A549 (cell line): ENCODE data around the gene FKBP1A. TPM values are rescaled to one million over a fixed set of nuclear protein-coding genes. Genes with fewer than 3 reads are reported as not detected.

ENCODE experiments used
- ATAC-seq, 2 experiments: fragments of 200-7000 bp in 1 of 2; fragments of >200 bp in 1 of 2; cut with Nextera tagmentation in 1 of 2; cut with Tn5 transposase in 1 of 2; 3 replicates each; pipeline versions ENCODE4 v1.8.0 to v1.9.1; 2018 to 2020; ENCODE audit warnings: mild to moderate bottlenecking in 1 of 2, moderate library complexity in 1 of 2
- CTCF ChIA-PET: fragments of 300-600 bp; sonication (Branson Sonifier 250); formaldehyde crosslinking; extraction: SDS; loops from one replicate; lab custom pipeline; 2021; ENCODE audit warnings: antibody characterized with exemption, inconsistent platforms; lab: Yijun Ruan, JAX
- POLR2A ChIA-PET: fragments of 350-600 bp; formaldehyde crosslinking; extraction: SDS; loops from one replicate; lab custom pipeline; 2021; ENCODE audit warnings: antibody characterized with exemption, inconsistent platforms; lab: Yijun Ruan, JAX
- DNase-seq, 2 experiments: peaks; one replicate each; pipeline versions ENCODE4 v3.0.0 to v3.0.0-alpha.2; 2011 to 2016; ENCODE audit warnings: low read depth in 1 of 2, low spot score in 1 of 2
- FAIRE-seq: peaks from 2 replicates; lab custom pipeline; 2011; peaks lifted over from hg19 to GRCh38; lab: Jason Lieb, UNC
- H3K27ac ChIP-seq, 2 experiments: fragments of >200 bp; sonication (Bioruptor Twin); formaldehyde crosslinking; 3 replicates each; pipeline ENCODE4 v1.5.1; 2016 to 2017
- H3K4me1 ChIP-seq: fragments of >200 bp; sonication (Bioruptor Twin); formaldehyde crosslinking; 3 replicates; pipeline ENCODE4 v1.6.1; 2016
- H3K4me2 ChIP-seq: fragments of >200 bp; sonication (Bioruptor Twin); formaldehyde crosslinking; 3 replicates; pipeline ENCODE4 v1.6.1; 2016
- H3K4me3 ChIP-seq: fragments of >200 bp; sonication (Bioruptor Twin); formaldehyde crosslinking; 3 replicates; pipeline ENCODE4 v1.5.1; 2016
- H3K9me3 ChIP-seq: fragments of >200 bp; sonication (Bioruptor Twin); formaldehyde crosslinking; 3 replicates; pipeline ENCODE4 v1.6.1; 2016
- BCL3 ChIP-seq: fragments of >200 bp; sonication (Bioruptor Twin); formaldehyde crosslinking; IDR thresholded peaks from 3 replicates; pipeline ENCODE4 v1.6.1; 2016
- CBX2 ChIP-seq: fragments of 200-600 bp; sonication (generic); IDR thresholded peaks from 2 replicates; pipeline ENCODE4 v1.6.1; 2016; ENCODE audit warnings: low read depth, mild to moderate bottlenecking, borderline replicate concordance
- CEBPB ChIP-seq, 2 experiments: fragments of >200 bp in 1 of 2; sonication (Bioruptor Twin) in 1 of 2; formaldehyde crosslinking in 1 of 2; IDR thresholded peaks; 2 replicates each; pipeline ENCODE4 v1.6.1; 2012 to 2016
- CHD2 ChIP-seq: fragments of 150-350 bp; IDR thresholded peaks from 2 replicates; pipeline ENCODE4 v1.6.1; 2014; ENCODE audit warnings: low read length; ENCODE audit not compliant: partially characterized antibody
- FOSB ChIP-seq: fragments of 250-450 bp; sonication (Bioruptor Pico); IDR thresholded peaks from 2 replicates; pipeline ENCODE4 v1.5.0; 2020; ENCODE audit warnings: mild to moderate bottlenecking, moderate library complexity
- HDAC2 ChIP-seq: fragments of 200-600 bp; sonication (generic); IDR thresholded peaks from 2 replicates; pipeline ENCODE4 v1.6.1; 2016
- HOXA7 ChIP-seq: fragments of 250-450 bp; sonication (Bioruptor Pico); IDR thresholded peaks from 2 replicates; pipeline ENCODE4 v1.5.0; 2020; ENCODE audit warnings: mild to moderate bottlenecking, moderate library complexity
- HOXB13 ChIP-seq: fragments of 250-450 bp; sonication (Bioruptor Pico); IDR thresholded peaks from 2 replicates; pipeline ENCODE4 v1.5.0; 2020; ENCODE audit warnings: low read depth, mild to moderate bottlenecking, moderate library complexity
- JUNB ChIP-seq: fragments of >200 bp; sonication (Bioruptor Twin); formaldehyde crosslinking; IDR thresholded peaks from 2 replicates; pipeline ENCODE4 v1.6.1; 2016
- KDM5A ChIP-seq: fragments of 200-600 bp; sonication (generic); IDR thresholded peaks from 2 replicates; pipeline ENCODE4 v1.6.1; 2016; ENCODE audit warnings: antibody characterized with exemption, mild to moderate bottlenecking
- MAFK ChIP-seq: fragments of 450-650 bp; IDR thresholded peaks from 2 replicates; pipeline ENCODE4 v1.6.1; 2014; ENCODE audit not compliant: partially characterized antibody
- MYC ChIP-seq: IDR thresholded peaks from 2 replicates; pipeline ENCODE4 v1.6.1; 2012; ENCODE audit warnings: mild to moderate bottlenecking, inconsistent platforms, low read length, improper control_type of control experiment, borderline replicate concordance
- NFE2L2 ChIP-seq: fragments of 150-350 bp; conservative IDR thresholded peaks from 2 replicates; pipeline ENCODE4 v1.6.1; 2014; ENCODE audit warnings: low read length
- NR3C1 ChIP-seq: fragments of >200 bp; sonication (Bioruptor Twin); formaldehyde crosslinking; IDR thresholded peaks from 3 replicates; pipeline ENCODE4 v1.6.1; 2017
- POLR2A ChIP-seq: IDR thresholded peaks from 2 replicates; pipeline ENCODE4 v1.6.1; 2012; ENCODE audit warnings: mild to moderate bottlenecking, low read length
- POLR2AphosphoS2 ChIP-seq: conservative IDR thresholded peaks from 2 replicates; pipeline ENCODE4 v1.6.1; 2012; ENCODE audit warnings: low read length, improper control_type of control experiment, inconsistent platforms
- RAD21 ChIP-seq, 2 experiments: fragments of >200 bp in 1 of 2; sonication (Bioruptor Twin) in 1 of 2; formaldehyde crosslinking in 1 of 2; IDR thresholded peaks in 1 of 2; conservative IDR thresholded peaks in 1 of 2; 2 replicates in 1 of 2; 3 replicates in 1 of 2; pipeline ENCODE4 v1.6.1; 2012 to 2018; ENCODE audit warnings: inconsistent platforms in 1 of 2
- RARB ChIP-seq: fragments of 250-450 bp; sonication (Bioruptor Pico); IDR thresholded peaks from 2 replicates; pipeline ENCODE4 v1.8.0; 2021; ENCODE audit warnings: mild to moderate bottlenecking, moderate library complexity
- TFCP2L1 ChIP-seq: fragments of 250-450 bp; sonication (Bioruptor Pico); IDR thresholded peaks from 2 replicates; pipeline ENCODE4 v1.5.0; 2021; ENCODE audit warnings: mild to moderate bottlenecking
- TP53 ChIP-seq: fragments of 250-450 bp; sonication (Bioruptor Pico); IDR thresholded peaks from 2 replicates; pipeline ENCODE4 v1.5.0; 2021; ENCODE audit warnings: mild to moderate bottlenecking, moderate library complexity
- ZFP36 ChIP-seq: fragments of 450-650 bp; IDR thresholded peaks from 2 replicates; pipeline ENCODE4 v1.6.1; 2014; ENCODE audit warnings: borderline replicate concordance; ENCODE audit not compliant: partially characterized antibody
- ZSCAN20 ChIP-seq: fragments of 250-450 bp; sonication (Bioruptor Pico); IDR thresholded peaks from 2 replicates; pipeline ENCODE4 v1.8.0; 2022; ENCODE audit warnings: mild to moderate bottlenecking, moderate library complexity
- WGBS: methylation state at CpG from one replicate; pipeline ENCODE4 v1.1.6; 2017; ENCODE audit errors: missing lambda C conversion rate; 5-methylcytosine and 5-hydroxymethylcytosine counted together
- polyA plus RNA-seq, 4 experiments: library from polyadenylated mRNA; depleted of rRNA in 3 of 4; stranded (reverse); fragments of >200 nt; fragmentation: RNase III in 1 of 4; extraction: RNeasy Plus Mini Kit Qiagen cat#74134 plus additional on column Dnase treatment in 1 of 4; gene quantifications; 2 replicates in 3 of 4; 3 replicates in 1 of 4; pipeline ENCODE4 v1.2.3, GENCODE V29; 2011 to 2017
- TF ChIP-seq, protein P1 (sequence below): IDR thresholded peaks from 2 replicates; pipeline ENCODE4 v1.6.1; 2012; ENCODE audit warnings: low read depth, borderline replicate concordance
- TF ChIP-seq, protein P2 (sequence below): IDR thresholded peaks from 2 replicates; pipeline ENCODE4 v1.6.1; 2012

FKBP1A gene
- polyA plus RNA-seq, 2 of the 4 experiments (the other 2 are of a cell fraction): 385 to 535 TPM

GRCh38 chr20:1363522-1363921 lies 29.3 kb downstream of the FKBP1A start:
- ATAC-seq: peak in 1 of 2 experiments; percentile 31; a peak in 1 of 6 replicates
- no peak for TF ChIP-seq MYC
- no peak for TF ChIP-seq POLR2A
- TF ChIP-seq JUNB: no peak
- no peak for TF ChIP-seq NR3C1
- TF ChIP-seq, protein P1, sequence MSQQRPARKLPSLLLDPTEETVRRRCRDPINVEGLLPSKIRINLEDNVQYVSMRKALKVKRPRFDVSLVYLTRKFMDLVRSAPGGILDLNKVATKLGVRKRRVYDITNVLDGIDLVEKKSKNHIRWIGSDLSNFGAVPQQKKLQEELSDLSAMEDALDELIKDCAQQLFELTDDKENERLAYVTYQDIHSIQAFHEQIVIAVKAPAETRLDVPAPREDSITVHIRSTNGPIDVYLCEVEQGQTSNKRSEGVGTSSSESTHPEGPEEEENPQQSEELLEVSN: no peak
- TF ChIP-seq TP53: no peak
- TF ChIP-seq, all 56 proteins: peak for 0
- WGBS: 77% methylated on average over 5 of the region's 5 CpGs
- no peak overlapping the region for H3K27ac ChIP-seq
- CTCF ChIA-PET: no interaction called here
- H3K4me1 ChIP-seq: peaks cover 2% of the 10 kb centered on the region; the same call in 2 of the 3 replicates
- H3K4me3 ChIP-seq: no peak overlapping the region
- POLR2A ChIA-PET: no interaction called here
- no peaks in the 10 kb centered on the region for H3K9me3 ChIP-seq
- no peak overlapping the region for H3K4me2 ChIP-seq
- FAIRE-seq (no peak), DNase-seq (no peak)

GRCh38 chr20:1362484-1362883 lies 30.4 kb downstream of the FKBP1A start:
- Histone ChIP-seq H3K27ac (no peak overlapping the region), H3K4me1 (no peaks in the 10 kb centered on the region), H3K9me3 (no peaks in the 10 kb centered on the region), H3K4me3 (no peak overlapping the region), H3K4me2 (no peak overlapping the region)
- TF ChIP-seq ZFP36: no peak
- no peak for TF ChIP-seq NR3C1
- TF ChIP-seq, protein P2, sequence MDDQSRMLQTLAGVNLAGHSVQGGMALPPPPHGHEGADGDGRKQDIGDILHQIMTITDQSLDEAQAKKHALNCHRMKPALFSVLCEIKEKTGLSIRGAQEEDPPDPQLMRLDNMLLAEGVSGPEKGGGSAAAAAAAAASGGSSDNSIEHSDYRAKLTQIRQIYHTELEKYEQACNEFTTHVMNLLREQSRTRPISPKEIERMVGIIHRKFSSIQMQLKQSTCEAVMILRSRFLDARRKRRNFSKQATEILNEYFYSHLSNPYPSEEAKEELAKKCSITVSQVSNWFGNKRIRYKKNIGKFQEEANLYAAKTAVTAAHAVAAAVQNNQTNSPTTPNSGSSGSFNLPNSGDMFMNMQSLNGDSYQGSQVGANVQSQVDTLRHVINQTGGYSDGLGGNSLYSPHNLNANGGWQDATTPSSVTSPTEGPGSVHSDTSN: no peak
- TF ChIP-seq RAD21 (conservative IDR thresholded peaks at IDR 0.05 in 1 of 2, IDR thresholded peaks at IDR 0.05 in 1 of 2): no peak
- TF ChIP-seq RARB (CRISPR knock-in tag): no peak
- TF ChIP-seq NFE2L2: no peak
- TF ChIP-seq ZSCAN20: no peak
- TF ChIP-seq HDAC2: no peak
- TF ChIP-seq HOXA7 (CRISPR knock-in tag): no peak
- no peak for TF ChIP-seq FOSB (CRISPR knock-in tag)
- TF ChIP-seq TFCP2L1 (CRISPR knock-in tag): no peak
- no peak for TF ChIP-seq TP53
- TF ChIP-seq POLR2AphosphoS2: no peak
- TF ChIP-seq CHD2: no peak
- no peak for TF ChIP-seq MAFK
- no peak for TF ChIP-seq HOXB13 (CRISPR knock-in tag)
- FAIRE-seq (no peak), DNase-seq (no peak), ATAC-seq (no peak)
- POLR2A ChIA-PET: no interaction called here
- CTCF ChIA-PET: interaction anchor here (0.6 to 1.0 kb wide), 2 partner anchors 141 to 436 kb away, joined by 3 to 6 read pairs; no protein-coding TSS in a partner anchor
- WGBS: 94% methylated on average over 2 of the region's 2 CpGs

- WGBS: 69% methylated on average over 7 of the region's 7 CpGs
These were observed 32.6 kb downstream of the FKBP1A start for GRCh38 chr20:1360094-1360846.

More at GRCh38 chr20:1360094-1360846, 32.6 kb downstream of the FKBP1A start:
- TF ChIP-seq CEBPB (IDR thresholded peaks at IDR 0.05) (no peak), CBX2 (no peak), BCL3 (no peak), KDM5A (no peak)
- no peak for DNase-seq
- POLR2A ChIA-PET: no interaction called here
- H3K4me3 ChIP-seq: no peak overlapping the region
- no peak overlapping the region for H3K27ac ChIP-seq
- no peaks in the 10 kb centered on the region for H3K9me3 ChIP-seq
- no peak overlapping the region for H3K4me2 ChIP-seq
- FAIRE-seq: no peak
- CTCF ChIA-PET: no interaction called here
- no peaks in the 10 kb centered on the region for H3K4me1 ChIP-seq
- peak; percentile 58 to 77; a peak in 4 of 6 replicates for ATAC-seq
